Suppressor macrophage treated with lipopolysaccharide for 4 hours (primary cell): ENCODE results near the gene GMFB.
"Not testable (repeated sequence)": the region's sequence is repeated elsewhere in the genome, so short reads cannot be mapped to it uniquely, and the experiment has no call there.

Experiments used
- DNase-seq: peaks from one replicate; pipeline ENCODE4 v3.0.0-alpha.2; 2020

The GMFB gene

GRCh38 chr14:54457609-54457996, 31.2 kb downstream of the GMFB start:
- no peak for DNase-seq

- not testable (repeated sequence) for DNase-seq
Measured at GRCh38 chr14:54456820-54457608, 31.8 kb downstream of the GMFB start.

GRCh38 chr14:54455363-54455762, 33.4 kb downstream of the GMFB start:
- no peak for DNase-seq

GRCh38 chr14:54453990-54454389, 34.8 kb downstream of the GMFB start:
- not testable (repeated sequence) for DNase-seq

DNA sequence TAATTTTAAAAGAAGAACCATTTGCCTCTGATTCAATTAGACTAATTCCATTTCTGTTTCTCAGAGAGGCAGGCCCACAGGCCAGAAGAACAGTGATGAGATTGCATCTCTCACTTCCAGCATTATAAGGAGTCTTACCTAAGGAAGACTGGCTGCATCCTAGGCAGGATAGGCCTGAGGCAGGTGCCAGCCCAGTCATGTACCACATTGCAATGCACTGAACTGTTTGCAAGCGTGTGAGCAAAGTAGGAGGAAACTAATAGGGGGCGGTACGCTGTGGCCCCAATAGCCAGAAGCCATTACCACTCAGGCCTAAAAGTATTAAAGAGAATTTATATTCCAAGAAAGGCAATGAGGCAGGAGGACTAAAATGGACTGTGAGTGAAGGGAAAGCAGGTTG, 35.5 kb downstream of the GMFB start:
- no peak for DNase-seq

GRCh38 chr14:54451961-54452360, 36.8 kb downstream of the GMFB start:
- peak; percentile 69 for DNase-seq

DNA sequence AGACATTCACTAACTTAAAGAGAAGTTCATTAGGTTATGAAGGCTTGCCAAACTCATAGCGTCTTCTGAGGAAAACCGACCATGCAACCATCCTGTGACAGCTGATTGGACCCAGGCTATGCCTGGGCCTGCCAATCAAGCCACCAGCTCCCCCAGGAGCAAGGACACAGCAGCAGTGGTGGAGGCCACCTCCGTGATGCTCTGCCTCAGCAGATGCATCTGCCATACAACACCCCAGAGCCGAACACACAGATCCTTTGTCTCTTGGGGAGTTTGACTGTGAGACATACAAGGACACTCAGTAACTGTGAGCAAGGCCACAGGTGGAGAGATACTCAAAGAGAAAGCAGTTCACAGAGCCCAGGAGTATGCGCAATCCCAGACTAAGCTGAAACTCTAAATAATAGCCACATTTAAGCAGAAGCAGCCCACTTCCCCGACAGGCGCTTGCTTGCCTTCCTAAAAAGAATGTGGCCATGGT, 37.6 kb downstream of the GMFB start:
- no peak for DNase-seq

GRCh38 chr14:54450535-54450934, 38.2 kb downstream of the GMFB start:
- DNase-seq = peak; percentile 98

GRCh38 chr14:54447231-54447692, 41.5 kb downstream of the GMFB start:
- peak; percentile 94 for DNase-seq

- no peak for DNase-seq
Measured at GRCh38 chr14:54446161-54446693, 42.6 kb downstream of the GMFB start.

- DNase-seq = no peak
Measured at GRCh38 chr14:54444681-54445080, 44.1 kb downstream of the GMFB start.

GRCh38 chr14:54443981-54444380, 44.8 kb downstream of the GMFB start:
- DNase-seq = no peak

GRCh38 chr14:54442961-54443360, 45.8 kb downstream of the GMFB start:
- DNase-seq = not testable (repeated sequence)

DNA sequence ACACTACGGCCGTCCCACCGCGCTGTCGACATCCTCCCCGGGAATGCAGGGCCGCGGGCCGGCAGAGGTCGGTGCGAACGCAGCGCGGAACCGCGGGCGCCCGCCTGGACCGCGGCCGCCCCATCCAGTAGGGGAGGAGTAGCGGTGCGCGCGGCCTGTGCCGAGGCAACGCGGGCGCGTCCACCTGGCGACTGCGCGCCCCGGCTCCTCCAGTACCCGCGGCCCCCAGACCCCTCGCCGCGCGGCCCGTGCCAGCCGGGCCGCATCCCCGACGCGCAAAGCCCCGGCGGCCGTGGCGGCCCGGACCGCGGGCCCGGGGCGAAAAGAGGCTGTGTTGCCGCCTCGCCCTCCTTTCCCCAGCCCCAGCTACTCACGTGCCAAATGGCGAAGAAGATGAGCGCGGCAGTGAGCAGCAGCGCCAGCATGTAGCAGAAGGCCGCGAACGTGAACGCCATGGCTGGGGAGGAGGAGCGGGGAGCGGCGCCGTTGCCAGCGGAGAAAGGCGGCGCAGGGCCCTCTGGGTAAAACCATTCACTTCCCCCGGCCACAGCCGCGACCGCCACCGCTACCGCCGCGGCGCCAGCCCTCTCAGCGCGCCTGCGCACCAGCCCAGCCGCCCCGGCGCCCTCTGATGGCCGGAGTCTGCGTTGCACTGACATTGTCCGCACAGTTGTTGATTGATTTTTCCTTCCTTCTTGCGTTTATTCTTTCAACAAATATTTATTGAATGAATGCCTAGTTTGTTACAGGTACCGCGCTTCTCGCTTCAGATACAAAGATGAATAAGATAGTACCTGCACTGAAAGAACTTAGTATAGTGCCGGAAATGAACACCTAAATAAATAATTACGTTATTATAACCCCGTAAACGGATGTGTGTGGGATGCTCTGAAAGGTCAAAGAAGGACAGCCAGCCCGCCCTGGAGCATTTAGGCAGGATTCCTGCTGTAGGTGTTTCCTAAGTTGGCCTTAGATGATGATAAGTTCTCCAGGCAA, 47.6 kb downstream of the GMFB start, which contains the start of gene CNIH1:
Gene CNIH1, minus strand, starts transcription at position 502 of the 996 bp plus-strand sequence. Its CDS starts 47 bp downstream, at position 455.
- peak; percentile 96 for DNase-seq

DNA sequence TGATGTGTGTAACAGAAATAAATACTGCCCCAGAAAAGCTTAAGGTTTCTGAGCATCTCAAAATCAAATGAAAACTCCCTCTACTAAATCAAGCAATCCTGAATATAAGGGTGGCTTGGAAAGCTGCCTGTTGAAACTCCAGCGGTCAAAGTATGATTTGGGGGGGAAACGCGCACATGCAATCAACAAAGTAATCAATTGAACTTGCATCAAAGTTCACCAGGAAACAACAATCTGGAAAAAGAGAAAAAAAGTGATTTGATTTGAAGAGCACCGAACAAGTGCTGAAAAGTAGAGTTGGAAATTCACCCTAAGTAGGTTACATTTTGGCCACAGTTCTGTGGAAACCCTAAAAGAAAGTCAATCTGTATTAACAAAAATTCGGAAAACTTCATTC, 48.3 kb downstream of the GMFB start:
- DNase-seq = no peak

- no peak for DNase-seq
Measured at GRCh38 chr14:54440037-54440436, 48.7 kb downstream of the GMFB start.

- DNase-seq = no peak
Measured at GRCh38 chr14:54438703-54439102, 50.1 kb downstream of the GMFB start.

GRCh38 chr14:54437954-54438353, 50.8 kb downstream of the GMFB start:
- not testable (repeated sequence) for DNase-seq

- DNase-seq = no peak
Measured at GRCh38 chr14:54435500-54435981, 53.2 kb downstream of the GMFB start.

DNA sequence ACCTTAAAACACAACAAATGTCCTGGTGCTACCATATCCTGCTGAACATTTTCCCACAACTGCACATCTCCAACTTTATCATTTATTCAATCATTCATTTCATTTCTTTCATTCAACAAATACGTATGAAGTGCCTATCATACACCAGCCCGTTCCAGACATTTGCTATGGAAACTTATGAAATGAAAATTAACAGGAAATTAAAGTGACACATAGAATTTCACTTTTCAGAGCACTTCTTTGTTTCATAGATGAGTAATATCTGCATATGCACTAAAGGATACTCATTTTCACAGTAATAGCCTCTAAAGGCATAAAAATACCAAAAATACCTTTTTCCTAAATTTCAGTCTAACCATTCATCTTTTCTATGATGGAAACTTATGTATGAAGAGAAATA, 60.3 kb downstream of the GMFB start:
- DNase-seq = no peak

DNA sequence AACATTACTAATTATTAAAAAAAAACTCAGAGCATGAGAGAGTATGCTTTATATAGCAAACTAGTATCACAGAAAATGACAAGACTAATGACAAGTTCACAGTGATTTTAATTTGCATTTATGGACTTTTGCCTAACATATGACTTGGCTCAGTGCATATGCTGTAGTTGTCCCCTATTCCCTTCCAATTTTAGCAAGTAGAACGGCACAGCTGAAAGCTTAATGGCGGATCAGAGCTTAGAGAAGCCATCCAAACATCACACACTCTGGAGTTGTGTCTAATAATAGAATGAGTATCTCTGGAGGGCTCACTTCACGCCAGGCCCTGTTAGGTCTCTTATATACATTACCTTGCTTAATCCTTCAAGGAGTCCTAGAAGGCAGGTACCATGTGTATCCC, 60.9 kb downstream of the GMFB start:
- no peak for DNase-seq

GRCh38 chr14:54425537-54426274, 63.1 kb downstream of the GMFB start:
- no peak for DNase-seq
